HEK293T (cell line): ENCODE measurements around the gene KEAP1.
A peak's percentile ranks its signal among the peaks of the same experiment; 100 is the strongest.

Experiments used
- CTCF ChIA-PET: fragments of 350-600 bp; formaldehyde crosslinking; extraction: SDS; loops from one replicate; lab custom pipeline; 2021; ENCODE audit warnings: antibody characterized with exemption, inconsistent platforms; lab: Yijun Ruan, JAX
- POLR2A ChIA-PET: fragments of 350-600 bp; formaldehyde crosslinking; extraction: SDS; loops from one replicate; lab custom pipeline; 2020; ENCODE audit warnings: antibody characterized with exemption, inconsistent platforms; lab: Yijun Ruan, JAX
- DNase-seq: peaks from one replicate; pipeline ENCODE4 v3.0.0; 2012; ENCODE audit warnings: mixed read lengths; ENCODE audit errors: extremely low spot score
- ARNT ChIP-seq: fragments of 450-650 bp; IDR thresholded peaks from 2 replicates; pipeline ENCODE4 v1.6.1; 2017; ENCODE audit warnings: mild to moderate bottlenecking
- BHLHE40 ChIP-seq: fragments of 450-650 bp; IDR thresholded peaks from 2 replicates; pipeline ENCODE4 v1.6.1; 2016; ENCODE audit warnings: mild to moderate bottlenecking, moderate library complexity, borderline replicate concordance
- CTBP1 ChIP-seq: fragments of 450-650 bp; IDR thresholded peaks from 2 replicates; pipeline ENCODE4 v1.6.1; 2016; ENCODE audit warnings: borderline replicate concordance
- ELF4 ChIP-seq: fragments of 450-650 bp; IDR thresholded peaks from 2 replicates; pipeline ENCODE4 v1.6.1; 2017; ENCODE audit warnings: antibody characterized with exemption
- FOXA1 ChIP-seq: fragments of 450-650 bp; IDR thresholded peaks from 2 replicates; pipeline ENCODE4 v1.6.1; 2016; ENCODE audit warnings: mild to moderate bottlenecking
- FOXK2 ChIP-seq: fragments of 450-650 bp; IDR thresholded peaks from 2 replicates; pipeline ENCODE4 v1.6.1; 2016; ENCODE audit warnings: mild to moderate bottlenecking
- FOXM1 ChIP-seq: fragments of 450-650 bp; IDR thresholded peaks from 2 replicates; pipeline ENCODE4 v1.6.1; 2017; ENCODE audit warnings: mild to moderate bottlenecking, borderline replicate concordance
- HDGF ChIP-seq: fragments of 450-650 bp; IDR thresholded peaks from 2 replicates; pipeline ENCODE4 v1.6.1; 2017; ENCODE audit warnings: antibody characterized with exemption, borderline replicate concordance
- L3MBTL2 ChIP-seq: fragments of 450-650 bp; conservative IDR thresholded peaks from 2 replicates; pipeline ENCODE4 v1.6.1; 2016; ENCODE audit warnings: mild to moderate bottlenecking
- LEF1 ChIP-seq: fragments of 450-650 bp; IDR thresholded peaks from 2 replicates; pipeline ENCODE4 v1.6.1; 2017; ENCODE audit warnings: mild to moderate bottlenecking, borderline replicate concordance
- NFRKB ChIP-seq: fragments of 450-650 bp; IDR thresholded peaks from 2 replicates; pipeline ENCODE4 v1.6.1; 2016; ENCODE audit warnings: mild to moderate bottlenecking, moderate library complexity
- PKNOX1 ChIP-seq: fragments of 450-650 bp; IDR thresholded peaks from 2 replicates; pipeline ENCODE4 v1.6.1; 2016
- SP1 ChIP-seq: fragments of 450-650 bp; IDR thresholded peaks from 2 replicates; pipeline ENCODE4 v1.6.1; 2017
- SUZ12 ChIP-seq: fragments of 450-650 bp; IDR thresholded peaks from 2 replicates; pipeline ENCODE4 v1.6.1; 2016; ENCODE audit warnings: mild to moderate bottlenecking
- TARDBP ChIP-seq: fragments of 450-650 bp; IDR thresholded peaks from 2 replicates; pipeline ENCODE4 v1.6.1; 2016
- ZNF384 ChIP-seq: fragments of 450-650 bp; IDR thresholded peaks from 2 replicates; pipeline ENCODE4 v1.6.1; 2016

KEAP1 gene

GRCh38 chr19:10499550-10500246 lies 3.5 kb downstream of the KEAP1 start:
- ChIA-PET POLR2A (no interaction called here), CTCF (no interaction called here)
- TF ChIP-seq ELF4 = no peak
- no peak for TF ChIP-seq L3MBTL2
- no peak for TF ChIP-seq LEF1
- no peak for TF ChIP-seq SP1
- no peak for TF ChIP-seq ZNF384
- TF ChIP-seq FOXA1 = no peak
- no peak for TF ChIP-seq FOXK2
- TF ChIP-seq SUZ12 = no peak
- TF ChIP-seq PKNOX1 = no peak
- no peak for TF ChIP-seq FOXM1
- no peak for TF ChIP-seq BHLHE40
- no peak for TF ChIP-seq NFRKB
- TF ChIP-seq TARDBP = no peak
- no peak for DNase-seq

- no peak for TF ChIP-seq SUZ12
- TF ChIP-seq FOXA1 = no peak
- TF ChIP-seq BHLHE40 = no peak
- no peak for TF ChIP-seq ZNF384
- TF ChIP-seq CTBP1 = no peak
- TF ChIP-seq SP1 = no peak
- no peak for TF ChIP-seq L3MBTL2
- no peak for TF ChIP-seq HDGF
- no peak for TF ChIP-seq PKNOX1
- TF ChIP-seq LEF1 = no peak
- no peak for TF ChIP-seq TARDBP
- DNase-seq = no peak
- POLR2A ChIA-PET = interaction anchor here (0.7 kb wide), 1 partner anchor 79 kb away, joined by 3 read pairs; no protein-coding TSS in a partner anchor
- CTCF ChIA-PET = interaction anchor here (0.6 kb wide), 1 partner anchor 84 kb away, joined by 7 read pairs; no protein-coding TSS in a partner anchor
These were observed 5.8 kb downstream of the KEAP1 start for GRCh38 chr19:10497371-10497770.

GRCh38 chr19:10491472-10492047 lies 11.6 kb downstream of the KEAP1 start:
- CTCF ChIA-PET = interaction anchor here (0.6 to 2.2 kb wide), 2 partner anchors 8 to 183 kb away, joined by 11 to 12 read pairs; no protein-coding TSS in a partner anchor
- POLR2A ChIA-PET = no interaction called here

GRCh38 chr19:10486551-10486950 lies 16.6 kb downstream of the KEAP1 start:
- no peak for DNase-seq
- CTCF ChIA-PET = interaction anchor here (0.6 kb wide), 1 partner anchor 39 kb away, joined by 3 read pairs; no protein-coding TSS in a partner anchor
- POLR2A ChIA-PET = no interaction called here
- TF ChIP-seq BHLHE40 = no peak

More at GRCh38 chr19:10491472-10492047, 11.6 kb downstream of the KEAP1 start:
- no peak for DNase-seq
- no peak for TF ChIP-seq BHLHE40
- no peak for TF ChIP-seq SP1
- no peak for TF ChIP-seq PKNOX1
- TF ChIP-seq HDGF = no peak
- TF ChIP-seq LEF1 = no peak
- TF ChIP-seq FOXA1 = no peak

GRCh38 chr19:10478903-10479384 lies 24.2 kb downstream of the KEAP1 start:
- CTCF ChIA-PET = interaction anchor here (1.0 to 1.2 kb wide), 3 partner anchors 11 to 74 kb away, joined by 3 to 6 read pairs (median 3); no protein-coding TSS in a partner anchor
- TF ChIP-seq ELF4 = no peak
- TF ChIP-seq ZNF384 = no peak
- no peak for TF ChIP-seq TARDBP
- no peak for TF ChIP-seq FOXM1
- TF ChIP-seq BHLHE40 = no peak
- TF ChIP-seq CTBP1 = no peak
- TF ChIP-seq L3MBTL2 = peak; percentile 89
- no peak for TF ChIP-seq FOXK2
- TF ChIP-seq PKNOX1 = peak; percentile 76
- no peak for TF ChIP-seq ARNT
- TF ChIP-seq HDGF = no peak
- DNase-seq = peak; percentile 87
- POLR2A ChIA-PET = no interaction called here
